Measurements from ENCODE around the gene MACROD2.

The MACROD2 gene

GRCh38 chr20:14677455-14677854 is 682.1 kb downstream of the MACROD2 start:
- DNase-seq = no peak

- DNase-seq = no peak
These were observed 689.9 kb downstream of the MACROD2 start for GRCh38 chr20:14685183-14685582.

- DNase-seq = no peak
These were observed 692.0 kb downstream of the MACROD2 start for GRCh38 chr20:14687313-14687712.

GRCh38 chr20:14688005-14688404 is 692.7 kb downstream of the MACROD2 start:
- DNase-seq = no peak

- DNase-seq = no peak
These were observed 696.7 kb downstream of the MACROD2 start for GRCh38 chr20:14691994-14692393.

- no peak for DNase-seq
These were observed 701.2 kb downstream of the MACROD2 start for GRCh38 chr20:14696478-14696877.

- DNase-seq = no peak
These were observed 701.6 kb downstream of the MACROD2 start for GRCh38 chr20:14696937-14697336.

GRCh38 chr20:14698125-14698524 is 702.8 kb downstream of the MACROD2 start:
- DNase-seq = no peak

- DNase-seq = no peak
These were observed 703.5 kb downstream of the MACROD2 start for GRCh38 chr20:14698605-14699373.

- DNase-seq = no peak
These were observed 705.3 kb downstream of the MACROD2 start for GRCh38 chr20:14700639-14700960.

- no peak for DNase-seq
These were observed 706.0 kb downstream of the MACROD2 start for GRCh38 chr20:14701326-14701725.

GRCh38 chr20:14706555-14706954 is 711.2 kb downstream of the MACROD2 start:
- no peak for DNase-seq

- no peak for DNase-seq
These were observed 711.8 kb downstream of the MACROD2 start for GRCh38 chr20:14707026-14707680.

GRCh38 chr20:14707865-14708596 is 712.7 kb downstream of the MACROD2 start:
- no peak for DNase-seq

- no peak for DNase-seq
These were observed 714.1 kb downstream of the MACROD2 start for GRCh38 chr20:14709439-14709838.

GRCh38 chr20:14710951-14711350 is 715.6 kb downstream of the MACROD2 start:
- no peak for DNase-seq

- DNase-seq = no peak
These were observed 716.3 kb downstream of the MACROD2 start for GRCh38 chr20:14711652-14712051.

- DNase-seq = no peak
These were observed 717.0 kb downstream of the MACROD2 start for GRCh38 chr20:14712302-14712739.

GRCh38 chr20:14715400-14715799 is 720.1 kb downstream of the MACROD2 start:
- DNase-seq = no peak

GRCh38 chr20:14716351-14716801 is 721.1 kb downstream of the MACROD2 start:
- no peak for DNase-seq

GRCh38 chr20:14717134-14717999 is 722.1 kb downstream of the MACROD2 start:
- no peak for DNase-seq

- no peak for DNase-seq
These were observed 724.9 kb downstream of the MACROD2 start for GRCh38 chr20:14720251-14720650.

- DNase-seq = no peak
These were observed 726.7 kb downstream of the MACROD2 start for GRCh38 chr20:14721926-14722452.

Data from hematopoietic multipotent progenitor cell treated with erythropoietin and hydrocortisone succinate and interleukin-3 and kit ligand, for 6 days (in vitro differentiated cells).